ENCODE measurements around the gene ZNF200.
"Not testable (repeated sequence)": the region's sequence is repeated elsewhere in the genome, so short reads cannot be mapped to it uniquely, and the experiment has no call there.

Gene ZNF200

GRCh38 chr16:3198334-3199072, 36.5 kb downstream of the ZNF200 start:
- DNase-seq (ENCODE audit: low spot score): no peak

GRCh38 chr16:3197694-3198333, 37.1 kb downstream of the ZNF200 start:
- DNase-seq (ENCODE audit: low spot score): not testable (repeated sequence)

GRCh38 chr16:3195975-3196374, 39.0 kb downstream of the ZNF200 start:
- no peak for DNase-seq (ENCODE audit: low spot score)

- no peak for DNase-seq (ENCODE audit: low spot score)
These were observed 40.2 kb downstream of the ZNF200 start for GRCh38 chr16:3194792-3195191.

GRCh38 chr16:3193221-3194212, 41.4 kb downstream of the ZNF200 start:
- DNase-seq (ENCODE audit: low spot score): no peak

- no peak for DNase-seq (ENCODE audit: low spot score)
These were observed 42.4 kb downstream of the ZNF200 start for GRCh38 chr16:3192476-3193019.

GRCh38 chr16:3190949-3191353, 44.0 kb downstream of the ZNF200 start:
- no peak for DNase-seq (ENCODE audit: low spot score)

GRCh38 chr16:3189869-3190268, 45.1 kb downstream of the ZNF200 start:
- DNase-seq (ENCODE audit: low spot score): no peak

GRCh38 chr16:3188925-3189825, 45.8 kb downstream of the ZNF200 start:
- peak; percentile 48 for DNase-seq (ENCODE audit: low spot score)

- DNase-seq (ENCODE audit: low spot score): no peak
These were observed 46.4 kb downstream of the ZNF200 start for GRCh38 chr16:3188675-3188924.

GRCh38 chr16:3187798-3188674, 46.9 kb downstream of the ZNF200 start, which contains the start of gene OR1F1:
Gene OR1F1, plus strand, starts transcription at chr16:3188204.
- DNase-seq (ENCODE audit: low spot score): peak; percentile 52

- DNase-seq (ENCODE audit: low spot score): no peak
These were observed 47.8 kb downstream of the ZNF200 start for GRCh38 chr16:3186946-3187690.

- DNase-seq (ENCODE audit: low spot score): no peak
These were observed 51.4 kb downstream of the ZNF200 start for GRCh38 chr16:3183445-3184139.

GRCh38 chr16:3182608-3183444, 52.1 kb downstream of the ZNF200 start:
- DNase-seq (ENCODE audit: low spot score): peak; percentile 72

- not testable (repeated sequence) for DNase-seq (ENCODE audit: low spot score)
These were observed 52.7 kb downstream of the ZNF200 start for GRCh38 chr16:3182293-3182607.

GRCh38 chr16:3180445-3180878, 54.5 kb downstream of the ZNF200 start:
- no peak for DNase-seq (ENCODE audit: low spot score)

GRCh38 chr16:3179651-3180050, 55.3 kb downstream of the ZNF200 start:
- no peak for DNase-seq (ENCODE audit: low spot score)

Data from AG08395 (cell line).